Caco-2 (cell line): ENCODE data around the gene LYST. TPM values are rescaled to one million over a fixed set of nuclear protein-coding genes. Genes with fewer than 3 reads are reported as not detected.

Experiments used
- BruUV-seq: library from RNA; stranded (reverse); fragments of 400-500 nt; replicated peaks from 2 replicates; lab custom pipeline; 2021; lab: Mats Ljungman, UMichigan
- CTCF ChIA-PET: fragments of 300-600 bp; sonication (Branson Sonifier 250); formaldehyde crosslinking; loops from one replicate; lab custom pipeline; 2022; ENCODE audit warnings: antibody characterized with exemption; lab: Charles Lee
- POLR2A ChIA-PET: fragments of 300-600 bp; sonication (Branson Sonifier 250); formaldehyde crosslinking; loops from one replicate; lab custom pipeline; 2022; ENCODE audit warnings: antibody characterized with exemption; lab: Charles Lee
- DNase-seq, 2 experiments: peaks; one replicate each; pipeline versions ENCODE4 v3.0.0 to v3.0.0-alpha.2; 2020 to 2022
- H3K27me3 ChIP-seq: replicated peaks from 2 replicates; pipeline ENCODE4 v1.6.0; 2011; ENCODE audit warnings: low read length; ENCODE audit not compliant: control insufficient read depth, insufficient read depth
- H3K36me3 ChIP-seq: 2 replicates; pipeline ENCODE4 v1.5.1; 2011; ENCODE audit warnings: low read length; ENCODE audit not compliant: control insufficient read depth, insufficient read depth
- H3K4me1 ChIP-seq: fragments of 250-450 bp; sonication (Bioruptor Pico); 2 replicates; pipeline ENCODE4 v1.5.1; 2020; ENCODE audit warnings: mild to moderate bottlenecking
- H3K4me3 ChIP-seq: 2 replicates; pipeline ENCODE4 v1.5.1; 2011; ENCODE audit warnings: low read depth, mild to moderate bottlenecking, control low read depth, low read length
- H3K9me3 ChIP-seq: fragments of 250-450 bp; sonication (Bioruptor Pico); 2 replicates; pipeline ENCODE4 v1.5.1; 2020; ENCODE audit warnings: mild to moderate bottlenecking, moderate library complexity
- H3K27ac Mint-ChIP-seq: one replicate; pipeline ENCODE4 v1.8.0; 2022; ENCODE audit warnings: mixed read lengths; ENCODE audit not compliant: unreplicated experiment
- H3K27me3 Mint-ChIP-seq: one replicate; pipeline ENCODE4 v1.8.0; 2022; ENCODE audit warnings: mixed read lengths; ENCODE audit not compliant: insufficient read depth, unreplicated experiment
- H3K36me3 Mint-ChIP-seq: one replicate; pipeline ENCODE4 v1.8.0; 2022; ENCODE audit warnings: mild to moderate bottlenecking, mixed read lengths; ENCODE audit not compliant: insufficient read depth, unreplicated experiment
- H3K4me1 Mint-ChIP-seq: one replicate; pipeline ENCODE4 v1.8.0; 2022; ENCODE audit warnings: low read depth, mixed read lengths; ENCODE audit not compliant: unreplicated experiment
- H3K4me3 Mint-ChIP-seq: one replicate; pipeline ENCODE4 v1.8.0; 2022; ENCODE audit warnings: mild to moderate bottlenecking, moderate library complexity, mixed read lengths; ENCODE audit not compliant: unreplicated experiment
- H3K9me3 Mint-ChIP-seq: one replicate; pipeline ENCODE4 v1.8.0; 2022; ENCODE audit warnings: mixed read lengths; ENCODE audit not compliant: unreplicated experiment
- CTCF ChIP-seq, 2 experiments: fragments of 200-600 bp in 1 of 2; IDR thresholded peaks; 1 replicate in 1 of 2; 2 replicates in 1 of 2; pipeline versions ENCODE4 v1.5.1 to v1.8.0; 2011 to 2022; ENCODE audit warnings: antibody characterized with exemption in 1 of 2, control low read depth in 1 of 2, inconsistent platforms in 1 of 2, low read depth in 1 of 2, low read length in 1 of 2, mild to moderate bottlenecking in 1 of 2, moderate library complexity in 1 of 2; ENCODE audit not compliant: insufficient read depth in 1 of 2, severe bottlenecking in 1 of 2, unreplicated experiment in 1 of 2
- intact Hi-C: fragments of 100-400 bp; cut with micrococcal nuclease; formaldehyde crosslinking; loops from one replicate; pipeline ENCODE4 v1.10.0; 2022; ENCODE audit not compliant: unreplicated experiment
- total RNA-seq: library from RNA; stranded (reverse); gene quantifications from 2 replicates; pipeline ENCODE4 v1.2.3, GENCODE V29; 2022

LYST gene
- total RNA-seq, 1 experiment from 2014 or later, result 5.6 TPM

GRCh38 chr1:235908742-235909520 lies 42.2 kb upstream of the LYST start:
- intact Hi-C loops, result no loop called here
- no peaks in the 10 kb centered on the region for H3K9me3 Mint-ChIP-seq
- Histone ChIP-seq H3K36me3 (no peaks in the 10 kb centered on the region), H3K27me3 (no peaks in the 10 kb centered on the region), H3K4me3 (no peak overlapping the region), H3K9me3 (no peaks in the 10 kb centered on the region), H3K4me1 (peaks cover 5% of the 10 kb centered on the region)
- H3K4me3 Mint-ChIP-seq, result no peak overlapping the region
- H3K27me3 Mint-ChIP-seq, result no peaks in the 10 kb centered on the region
- DNase-seq, result no peak
- TF ChIP-seq CTCF (IDR thresholded peaks at IDR 0.05; ENCODE audit: insufficient read depth in 1 of 2, low read depth in 1 of 2, low read length in 1 of 2, severe bottlenecking in 1 of 2, unreplicated experiment in 1 of 2), result no peak
- ChIA-PET CTCF (no interaction called here), POLR2A (no interaction called here)
- H3K27ac Mint-ChIP-seq, result peak overlapping the region; percentile 45
- BruUV-seq, result no TSS peak
- peaks cover 9% of the 10 kb centered on the region for H3K4me1 Mint-ChIP-seq
- H3K36me3 Mint-ChIP-seq, result no peaks in the 10 kb centered on the region

GRCh38 chr1:235907897-235908240 lies 41.2 kb upstream of the LYST start:
- Histone ChIP-seq H3K4me3 (no peak overlapping the region), H3K36me3 (no peaks in the 10 kb centered on the region), H3K27me3 (no peaks in the 10 kb centered on the region), H3K4me1 (peaks cover 11% of the 10 kb centered on the region), H3K9me3 (no peaks in the 10 kb centered on the region)
- CTCF ChIA-PET, result no interaction called here
- Mint-ChIP-seq H3K27me3 (no peaks in the 10 kb centered on the region), H3K4me3 (no peak overlapping the region), H3K27ac (no peak overlapping the region), H3K9me3 (no peaks in the 10 kb centered on the region), H3K4me1 (peaks cover 9% of the 10 kb centered on the region), H3K36me3 (no peaks in the 10 kb centered on the region)
- no peak for TF ChIP-seq CTCF (IDR thresholded peaks at IDR 0.05; ENCODE audit: insufficient read depth in 1 of 2, low read depth in 1 of 2, low read length in 1 of 2, severe bottlenecking in 1 of 2, unreplicated experiment in 1 of 2)
- no TSS peak for BruUV-seq
- POLR2A ChIA-PET, result no interaction called here
- DNase-seq, result no peak
- intact Hi-C loops, result no loop called here

GRCh38 chr1:235907187-235907896 lies 40.6 kb upstream of the LYST start:
- no TSS peak for BruUV-seq
- Histone ChIP-seq H3K4me3 (no peak overlapping the region), H3K36me3 (no peaks in the 10 kb centered on the region), H3K27me3 (no peaks in the 10 kb centered on the region), H3K9me3 (no peaks in the 10 kb centered on the region), H3K4me1 (peaks cover 11% of the 10 kb centered on the region)
- peaks cover 9% of the 10 kb centered on the region for H3K4me1 Mint-ChIP-seq
- no peak overlapping the region for H3K27ac Mint-ChIP-seq
- no peak for DNase-seq
- intact Hi-C loops, result no loop called here
- ChIA-PET POLR2A (no interaction called here), CTCF (no interaction called here)
- H3K4me3 Mint-ChIP-seq, result no peak overlapping the region
- H3K27me3 Mint-ChIP-seq, result no peaks in the 10 kb centered on the region
- H3K9me3 Mint-ChIP-seq, result no peaks in the 10 kb centered on the region
- H3K36me3 Mint-ChIP-seq, result no peaks in the 10 kb centered on the region
- no peak for TF ChIP-seq CTCF (IDR thresholded peaks at IDR 0.05; ENCODE audit: insufficient read depth in 1 of 2, low read depth in 1 of 2, low read length in 1 of 2, severe bottlenecking in 1 of 2, unreplicated experiment in 1 of 2)
